Common myeloid progenitor, CD34-positive (primary cell): ENCODE measurements around the gene MAGED2.
"Not testable (repeated sequence)": the region's sequence is repeated elsewhere in the genome, so short reads cannot be mapped to it uniquely, and the experiment has no call there.

ENCODE experiments used
- CTCF ChIA-PET: fragments of 350-600 bp; sonication (Branson Sonifier 250); formaldehyde crosslinking; loops from one replicate; lab custom pipeline; 2021; ENCODE audit warnings: antibody characterized with exemption; lab: Charles Lee
- POLR2A ChIA-PET: fragments of 350-600 bp; sonication (Branson Sonifier 250); formaldehyde crosslinking; loops from one replicate; lab custom pipeline; 2021; ENCODE audit warnings: antibody characterized with exemption; lab: Charles Lee
- DNase-seq, 3 donors: peaks; one replicate each; pipeline versions ENCODE4 v3.0.0 to v3.0.0-alpha.2; 2013
- H3K27ac ChIP-seq, 2 experiments: 1 replicate in 1 of 2; 2 replicates in 1 of 2; pipeline ENCODE4 v1.7.0; 2013; ENCODE audit warnings: inconsistent platforms in 2 of 2, low read length in 2 of 2, mild to moderate bottlenecking in 2 of 2, low read depth in 1 of 2, moderate library complexity in 1 of 2; ENCODE audit not compliant: severe bottlenecking in 2 of 2, insufficient read depth in 1 of 2, poor library complexity in 1 of 2
- H3K27me3 ChIP-seq, 5 experiments: replicated peaks in 2 of 5; 1 replicate in 3 of 5; 2 replicates in 2 of 5; pipeline versions ENCODE4 v1.6.1 to v1.7.0; 2013; ENCODE audit warnings: low read length in 4 of 5, mild to moderate bottlenecking in 2 of 5, moderate library complexity in 2 of 5, inconsistent platforms in 1 of 5; ENCODE audit not compliant: insufficient read depth in 5 of 5, control insufficient read depth in 4 of 5
- H3K36me3 ChIP-seq, 4 experiments: 1 replicate in 2 of 4; 2 replicates in 2 of 4; pipeline versions ENCODE4 v1.6.1 to v1.7.0; 2013; ENCODE audit warnings: low read length in 3 of 4, control low read depth in 1 of 4, mild to moderate bottlenecking in 1 of 4; ENCODE audit not compliant: control insufficient read depth in 4 of 4, insufficient read depth in 4 of 4
- H3K4me1 ChIP-seq, 4 experiments: 1 replicate in 3 of 4; 2 replicates in 1 of 4; pipeline versions ENCODE4 v1.6.1 to v1.7.1; 2013; ENCODE audit warnings: low read length in 3 of 4, mild to moderate bottlenecking in 3 of 4, control low read depth in 1 of 4, inconsistent platforms in 1 of 4, moderate library complexity in 1 of 4; ENCODE audit not compliant: control insufficient read depth in 4 of 4, insufficient read depth in 4 of 4; ENCODE audit errors: control extremely low read depth in 1 of 4
- H3K4me3 ChIP-seq, 7 experiments: 1 replicate in 4 of 7; 2 replicates in 3 of 7; pipeline versions ENCODE4 v1.5.1 to v1.7.0; 2013; ENCODE audit warnings: mild to moderate bottlenecking in 7 of 7, low read length in 6 of 7, moderate library complexity in 6 of 7, inconsistent platforms in 2 of 7, low read depth in 2 of 7, control low read depth in 1 of 7; ENCODE audit not compliant: insufficient read depth in 4 of 7, control insufficient read depth in 1 of 7; ENCODE audit errors: extremely low read depth in 1 of 7
- H3K9me3 ChIP-seq, 5 experiments: 1 replicate in 4 of 5; 2 replicates in 1 of 5; pipeline versions ENCODE4 v1.6.1 to v1.7.1; 2013; ENCODE audit warnings: low read length in 4 of 5, mild to moderate bottlenecking in 2 of 5, inconsistent platforms in 1 of 5, low read depth in 1 of 5, moderate library complexity in 1 of 5; ENCODE audit not compliant: control insufficient read depth in 4 of 5, insufficient read depth in 2 of 5; ENCODE audit errors: control extremely low read depth in 1 of 5
- WGBS: methylation state at CpG from one replicate; pipeline ENCODE4 v1.1.5; 2013; ENCODE audit not compliant: insufficient coverage; 5-methylcytosine and 5-hydroxymethylcytosine counted together

MAGED2 gene

DNA sequence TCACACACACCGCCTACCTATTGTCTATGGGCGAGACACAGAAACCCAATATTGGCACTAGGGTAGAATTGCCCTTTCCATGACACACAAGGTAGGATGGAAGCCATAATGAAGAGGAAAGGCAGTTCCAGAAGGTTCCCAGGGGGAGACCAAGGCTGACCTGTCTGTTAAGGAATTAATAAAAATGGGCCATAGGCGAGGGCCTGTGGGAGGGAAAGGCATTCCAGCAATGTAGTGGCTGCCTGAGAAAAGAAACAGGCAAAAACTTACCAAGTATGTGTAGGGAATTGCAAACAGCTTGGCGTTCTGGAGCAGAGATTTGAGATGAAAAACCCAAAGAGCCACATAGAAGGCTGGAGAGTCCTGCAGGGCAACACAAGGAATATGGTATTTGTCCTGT lies 19.1 kb downstream of the MAGED2 start:
- ChIA-PET POLR2A (no interaction called here), CTCF (no interaction called here)
- H3K27me3 ChIP-seq = no peaks in the 10 kb centered on the region
- no peaks in the 10 kb centered on the region for H3K36me3 ChIP-seq
- no peak overlapping the region for H3K27ac ChIP-seq
- WGBS = 80% methylated on average over 4 of the region's 4 CpGs
- H3K4me1 ChIP-seq = no peaks in the 10 kb centered on the region
- H3K4me3 ChIP-seq = no peak overlapping the region
- DNase-seq = no peak
- no peaks in the 10 kb centered on the region for H3K9me3 ChIP-seq

DNA sequence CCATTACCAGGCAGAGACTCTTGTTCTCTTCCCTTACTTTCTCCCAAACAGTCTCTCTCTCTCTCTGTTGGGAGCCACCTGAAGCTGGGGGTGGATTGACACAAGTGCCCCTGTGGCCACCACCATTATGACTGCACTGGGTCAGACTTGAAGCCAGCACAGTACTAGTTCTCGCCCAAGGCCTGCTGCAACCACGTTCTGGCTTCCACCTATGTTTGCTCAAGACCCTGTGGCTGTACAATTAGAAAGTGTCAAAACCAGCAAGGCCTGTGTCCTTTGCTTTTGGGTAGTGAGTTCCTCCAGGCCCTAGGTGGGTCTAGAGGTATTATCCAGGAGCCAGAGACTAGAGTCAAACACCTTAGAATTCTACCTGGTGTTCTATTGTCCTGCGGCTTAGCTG lies 31.0 kb downstream of the MAGED2 start:
- no peaks in the 10 kb centered on the region for H3K36me3 ChIP-seq
- WGBS = 90% methylated on average over 2 of the region's 3 CpGs
- ChIA-PET CTCF (no interaction called here), POLR2A (no interaction called here)
- H3K27ac ChIP-seq = no peak overlapping the region
- H3K4me3 ChIP-seq = no peak overlapping the region
- H3K4me1 ChIP-seq = no peaks in the 10 kb centered on the region
- H3K9me3 ChIP-seq = no peaks in the 10 kb centered on the region
- H3K27me3 ChIP-seq = no peaks in the 10 kb centered on the region
- DNase-seq = no peak

DNA sequence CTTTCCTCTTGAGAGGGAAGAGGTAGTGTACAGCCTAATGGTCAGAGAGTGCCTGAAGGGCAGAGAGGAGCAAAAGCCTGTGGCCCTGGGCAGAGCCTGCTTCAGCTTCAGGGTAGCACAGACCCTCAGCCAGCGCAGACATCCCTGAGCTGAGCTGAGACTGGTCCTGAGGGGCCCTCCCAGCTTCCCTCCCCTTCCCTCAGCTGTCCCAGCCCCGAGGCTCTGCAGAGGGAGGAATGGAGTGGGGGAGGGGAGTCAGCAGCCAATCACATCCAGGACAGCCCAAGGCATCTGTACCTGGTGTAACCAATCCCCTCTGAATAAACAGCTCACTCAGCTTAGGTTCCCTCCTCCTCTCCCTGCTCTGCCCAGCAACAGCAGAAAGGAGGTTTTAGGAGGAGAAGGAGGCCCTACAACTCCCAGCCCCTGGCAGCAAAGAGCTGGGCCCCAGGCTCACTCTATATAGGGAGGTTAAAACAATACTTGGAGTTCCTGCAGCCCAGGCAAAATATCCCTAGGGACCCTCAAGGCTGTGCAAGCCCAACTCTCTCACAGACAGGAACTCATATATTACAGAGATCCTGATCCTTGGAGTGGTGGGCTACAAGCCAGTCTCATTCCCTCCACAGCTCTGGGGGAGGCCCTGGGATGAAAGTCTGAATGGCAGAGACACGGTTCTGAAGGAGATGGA lies 33.8 kb downstream of the MAGED2 start:
- POLR2A ChIA-PET, H3K27ac ChIP-seq, H3K9me3 ChIP-seq, H3K36me3 ChIP-seq, DNase-seq, CTCF ChIA-PET, H3K4me3 ChIP-seq, H3K4me1 ChIP-seq, H3K27me3 ChIP-seq: not testable (repeated sequence)
- 86% methylated on average over 1 of the region's 3 CpGs for WGBS

DNA sequence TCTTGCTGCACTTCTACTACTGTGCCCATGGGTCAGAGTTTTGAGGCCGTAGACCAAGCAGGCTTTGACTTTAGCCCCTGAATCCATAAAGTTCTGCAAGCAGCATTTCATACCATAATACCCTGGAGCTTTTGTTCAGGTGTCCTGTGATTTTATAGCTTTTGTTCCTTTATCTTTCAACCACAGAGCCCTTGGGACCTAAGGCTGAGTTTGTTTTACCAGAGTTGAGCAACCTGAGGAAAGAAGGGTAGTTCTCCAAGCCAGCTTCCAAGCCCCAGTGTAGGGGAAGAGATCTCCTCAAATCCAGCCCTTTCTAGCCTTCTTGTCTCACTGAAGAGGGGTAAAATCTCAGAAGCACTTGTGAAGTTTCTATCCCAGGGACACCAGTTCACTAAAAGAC lies 35.1 kb downstream of the MAGED2 start:
- Histone ChIP-seq H3K36me3 (no peaks in the 10 kb centered on the region), H3K4me3 (no peak overlapping the region), H3K27me3 (no peaks in the 10 kb centered on the region), H3K9me3 (no peaks in the 10 kb centered on the region), H3K27ac (no peak overlapping the region), H3K4me1 (no peaks in the 10 kb centered on the region)
- CTCF ChIA-PET = no interaction called here
- POLR2A ChIA-PET = no interaction called here
- no peak for DNase-seq
- WGBS = no CpG with 5 or more reads among the region's 1 CpG

DNA sequence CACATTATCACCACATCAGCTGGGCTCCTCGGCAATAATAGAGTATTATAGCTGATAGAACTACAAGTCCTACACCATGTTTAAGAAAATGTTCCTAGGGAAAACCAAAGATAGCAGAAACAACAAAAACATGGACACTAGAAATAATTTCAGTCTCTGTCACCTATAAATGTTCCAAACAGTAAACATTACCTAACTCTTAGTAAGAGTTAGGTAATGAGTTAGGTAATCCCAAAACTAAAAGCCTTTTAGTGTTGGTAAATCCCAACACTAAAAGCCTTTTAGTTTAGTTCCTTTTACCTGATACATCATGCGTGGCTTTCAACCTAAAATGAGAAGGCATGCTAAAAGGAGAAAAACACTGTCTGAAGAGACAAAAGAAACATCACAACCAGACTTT lies 35.5 kb downstream of the MAGED2 start:
- ChIA-PET CTCF (no interaction called here), POLR2A (no interaction called here)
- Histone ChIP-seq H3K4me3 (no peak overlapping the region), H3K36me3 (no peaks in the 10 kb centered on the region), H3K4me1 (no peaks in the 10 kb centered on the region), H3K27ac (no peak overlapping the region), H3K27me3 (no peaks in the 10 kb centered on the region), H3K9me3 (no peaks in the 10 kb centered on the region)
- 29% methylated on average over 1 of the region's 2 CpGs for WGBS
- no peak for DNase-seq

DNA sequence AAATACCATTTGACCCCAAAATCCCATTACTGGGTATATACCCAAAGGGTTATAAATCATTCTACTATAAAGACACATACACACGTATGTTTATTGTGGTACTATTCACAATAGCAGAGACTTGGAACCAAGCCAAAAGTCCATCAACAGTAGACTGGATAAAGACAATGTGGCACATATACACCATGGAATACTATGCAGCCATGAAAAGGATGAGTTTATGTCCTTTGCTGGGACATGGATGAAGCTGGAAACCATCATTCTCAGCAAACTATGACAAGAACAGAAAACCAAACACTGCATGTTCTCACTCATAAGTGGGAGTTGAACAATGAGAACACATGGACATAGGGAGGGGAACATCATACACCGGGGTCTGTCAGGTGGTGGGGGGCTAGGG lies 40.2 kb downstream of the MAGED2 start:
- H3K36me3 ChIP-seq, CTCF ChIA-PET, H3K9me3 ChIP-seq, DNase-seq, H3K4me3 ChIP-seq, H3K27ac ChIP-seq, POLR2A ChIA-PET, H3K27me3 ChIP-seq, H3K4me1 ChIP-seq: not testable (repeated sequence)
- WGBS = no CpG with 5 or more reads among the region's 2 CpGs

DNA sequence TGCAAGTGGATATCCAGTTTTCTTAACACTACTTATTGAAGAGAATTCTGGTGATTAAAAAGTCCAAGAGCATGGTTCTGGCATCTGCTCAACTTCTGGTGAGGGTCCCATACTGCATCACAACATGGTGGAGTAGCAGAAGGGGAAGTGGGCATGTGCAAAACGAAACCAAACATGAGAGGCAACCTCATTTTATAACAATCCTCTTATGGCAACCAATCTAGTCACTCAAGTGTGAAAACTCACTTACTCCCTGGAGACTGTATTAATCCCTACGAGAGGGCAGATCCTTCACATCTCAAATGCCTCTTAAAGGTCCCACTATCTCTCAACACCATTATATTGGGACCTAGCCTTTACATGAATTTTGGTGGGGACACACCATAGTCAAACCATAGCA lies 57.7 kb downstream of the MAGED2 start:
- no peak overlapping the region for H3K27ac ChIP-seq
- ChIA-PET CTCF (no interaction called here), POLR2A (no interaction called here)
- peaks cover 0 to 3% (median 1%) of the 10 kb centered on the region in 5 experiments for H3K9me3 ChIP-seq
- no peaks in the 10 kb centered on the region for H3K27me3 ChIP-seq
- H3K4me3 ChIP-seq = no peak overlapping the region
- no peaks in the 10 kb centered on the region for H3K36me3 ChIP-seq
- 17% methylated on average over 1 of the region's 2 CpGs for WGBS
- DNase-seq = peak in 2 of 3 donors; percentile 0
- H3K4me1 ChIP-seq = no peaks in the 10 kb centered on the region
